BJ (cell line): ENCODE data around the gene ZNF8. TPM values are rescaled to one million over a fixed set of nuclear protein-coding genes. Genes with fewer than 3 reads are reported as not detected.

Source experiments
- CTCF ChIA-PET: fragments of 350-600 bp; formaldehyde crosslinking; extraction: SDS; loops from one replicate; lab custom pipeline; 2021; ENCODE audit warnings: antibody characterized with exemption, inconsistent platforms; lab: Yijun Ruan, JAX
- POLR2A ChIA-PET: fragments of 300-600 bp; sonication (Branson Sonifier 250); formaldehyde crosslinking; extraction: SDS; loops from one replicate; lab custom pipeline; 2021; ENCODE audit warnings: antibody characterized with exemption; lab: Charles Lee
- DNase-seq: peaks from one replicate; pipeline ENCODE4 v3.0.0-alpha.2; 2011; ENCODE audit warnings: low read depth
- H3K27me3 ChIP-seq: 2 replicates; pipeline ENCODE4 v1.6.0; 2011; ENCODE audit warnings: low read length; ENCODE audit not compliant: control insufficient read depth, insufficient read depth
- H3K36me3 ChIP-seq: 2 replicates; pipeline ENCODE4 v1.5.1; 2011; ENCODE audit warnings: low read length; ENCODE audit not compliant: control insufficient read depth, insufficient read depth
- H3K4me3 ChIP-seq: 2 replicates; pipeline ENCODE4 v1.5.1; 2011; ENCODE audit warnings: low read depth, mild to moderate bottlenecking, control low read depth, low read length
- CTCF ChIP-seq: IDR thresholded peaks from 2 replicates; pipeline ENCODE4 v1.5.1; 2011; ENCODE audit warnings: low read depth, mild to moderate bottlenecking, control low read depth, inconsistent platforms, low read length, moderate library complexity; ENCODE audit not compliant: insufficient read depth
- polyA plus RNA-seq: library from polyadenylated mRNA; depleted of rRNA; stranded (reverse); fragments of >200 nt; gene quantifications from 2 replicates; pipeline ENCODE4 v1.2.3, GENCODE V29; 2011

ZNF8 gene
- polyA plus RNA-seq, 1 experiment = 2.1 TPM

- DNase-seq = no peak
- no peak for TF ChIP-seq CTCF
- peak overlapping the region; percentile 68 for H3K4me3 ChIP-seq
- ChIA-PET CTCF (interaction anchor here (1.6 kb wide), 1 partner anchor 193 kb away, joined by 6 read pairs; the partner anchor contains the start of gene ZBTB45), POLR2A (interaction anchor here (0.6 to 0.9 kb wide), 3 partner anchors 21 to 233 kb away, joined by 5 to 7 read pairs (median 6); partner anchors contain the start of gene ERVK3-1)
- H3K27me3 ChIP-seq = no peaks in the 10 kb centered on the region
- H3K36me3 ChIP-seq = no peaks in the 10 kb centered on the region
Measured at GRCh38 chr19:58326501-58326913, 47.8 kb downstream of the ZNF8 start.

GRCh38 chr19:58326914-58327726 lies 48.4 kb downstream of the ZNF8 start, which contains the start of gene ZSCAN22:
TSS of gene ZSCAN22 (plus strand) at chr19:58326994. CDS start at chr19:58334803, 7,809 bp downstream.
- H3K4me3 ChIP-seq = peak within 1 kb of the TSS; percentile 68
- ChIA-PET POLR2A (interaction anchor here (0.6 to 0.9 kb wide), 2 partner anchors 91 to 232 kb away, joined by 6 to 7 read pairs; no protein-coding TSS in a partner anchor), CTCF (interaction anchor here (1.6 kb wide), 1 partner anchor 193 kb away, joined by 6 read pairs; the partner anchor contains the start of gene ZBTB45)
- peak; percentile 58 for DNase-seq
- TF ChIP-seq CTCF = no peak
- no peaks in the 10 kb centered on the region for H3K27me3 ChIP-seq
- H3K36me3 ChIP-seq = no peaks in the 10 kb centered on the region

- TF ChIP-seq CTCF = no peak
- ChIA-PET POLR2A (no interaction called here), CTCF (no interaction called here)
- no peaks in the 10 kb centered on the region for H3K27me3 ChIP-seq
- no peaks in the 10 kb centered on the region for H3K36me3 ChIP-seq
- no peak overlapping the region for H3K4me3 ChIP-seq
- DNase-seq = no peak
Measured at GRCh38 chr19:58328999-58329398, 50.2 kb downstream of the ZNF8 start.

- CTCF ChIA-PET = interaction anchor here (0.7 to 1.5 kb wide), 2 partner anchors 17 to 923 kb away, joined by 3 read pairs; no protein-coding TSS in a partner anchor
Measured at GRCh38 chr19:58330458-58330857, 51.7 kb downstream of the ZNF8 start.

More at GRCh38 chr19:58330458-58330857, 51.7 kb downstream of the ZNF8 start:
- Histone ChIP-seq H3K36me3 (peaks cover 5% of the 10 kb centered on the region), H3K27me3 (no peaks in the 10 kb centered on the region), H3K4me3 (no peak overlapping the region)
- POLR2A ChIA-PET = interaction anchor here (0.6 kb wide), 1 partner anchor 32 kb away, joined by 3 read pairs; the partner anchor contains the start of gene ZNF497
- DNase-seq = no peak
- TF ChIP-seq CTCF = no peak
